ENCODE results near the gene PLCB2.

PLCB2 gene, protein sequence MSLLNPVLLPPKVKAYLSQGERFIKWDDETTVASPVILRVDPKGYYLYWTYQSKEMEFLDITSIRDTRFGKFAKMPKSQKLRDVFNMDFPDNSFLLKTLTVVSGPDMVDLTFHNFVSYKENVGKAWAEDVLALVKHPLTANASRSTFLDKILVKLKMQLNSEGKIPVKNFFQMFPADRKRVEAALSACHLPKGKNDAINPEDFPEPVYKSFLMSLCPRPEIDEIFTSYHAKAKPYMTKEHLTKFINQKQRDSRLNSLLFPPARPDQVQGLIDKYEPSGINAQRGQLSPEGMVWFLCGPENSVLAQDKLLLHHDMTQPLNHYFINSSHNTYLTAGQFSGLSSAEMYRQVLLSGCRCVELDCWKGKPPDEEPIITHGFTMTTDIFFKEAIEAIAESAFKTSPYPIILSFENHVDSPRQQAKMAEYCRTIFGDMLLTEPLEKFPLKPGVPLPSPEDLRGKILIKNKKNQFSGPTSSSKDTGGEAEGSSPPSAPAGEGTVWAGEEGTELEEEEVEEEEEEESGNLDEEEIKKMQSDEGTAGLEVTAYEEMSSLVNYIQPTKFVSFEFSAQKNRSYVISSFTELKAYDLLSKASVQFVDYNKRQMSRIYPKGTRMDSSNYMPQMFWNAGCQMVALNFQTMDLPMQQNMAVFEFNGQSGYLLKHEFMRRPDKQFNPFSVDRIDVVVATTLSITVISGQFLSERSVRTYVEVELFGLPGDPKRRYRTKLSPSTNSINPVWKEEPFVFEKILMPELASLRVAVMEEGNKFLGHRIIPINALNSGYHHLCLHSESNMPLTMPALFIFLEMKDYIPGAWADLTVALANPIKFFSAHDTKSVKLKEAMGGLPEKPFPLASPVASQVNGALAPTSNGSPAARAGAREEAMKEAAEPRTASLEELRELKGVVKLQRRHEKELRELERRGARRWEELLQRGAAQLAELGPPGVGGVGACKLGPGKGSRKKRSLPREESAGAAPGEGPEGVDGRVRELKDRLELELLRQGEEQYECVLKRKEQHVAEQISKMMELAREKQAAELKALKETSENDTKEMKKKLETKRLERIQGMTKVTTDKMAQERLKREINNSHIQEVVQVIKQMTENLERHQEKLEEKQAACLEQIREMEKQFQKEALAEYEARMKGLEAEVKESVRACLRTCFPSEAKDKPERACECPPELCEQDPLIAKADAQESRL

DNA sequence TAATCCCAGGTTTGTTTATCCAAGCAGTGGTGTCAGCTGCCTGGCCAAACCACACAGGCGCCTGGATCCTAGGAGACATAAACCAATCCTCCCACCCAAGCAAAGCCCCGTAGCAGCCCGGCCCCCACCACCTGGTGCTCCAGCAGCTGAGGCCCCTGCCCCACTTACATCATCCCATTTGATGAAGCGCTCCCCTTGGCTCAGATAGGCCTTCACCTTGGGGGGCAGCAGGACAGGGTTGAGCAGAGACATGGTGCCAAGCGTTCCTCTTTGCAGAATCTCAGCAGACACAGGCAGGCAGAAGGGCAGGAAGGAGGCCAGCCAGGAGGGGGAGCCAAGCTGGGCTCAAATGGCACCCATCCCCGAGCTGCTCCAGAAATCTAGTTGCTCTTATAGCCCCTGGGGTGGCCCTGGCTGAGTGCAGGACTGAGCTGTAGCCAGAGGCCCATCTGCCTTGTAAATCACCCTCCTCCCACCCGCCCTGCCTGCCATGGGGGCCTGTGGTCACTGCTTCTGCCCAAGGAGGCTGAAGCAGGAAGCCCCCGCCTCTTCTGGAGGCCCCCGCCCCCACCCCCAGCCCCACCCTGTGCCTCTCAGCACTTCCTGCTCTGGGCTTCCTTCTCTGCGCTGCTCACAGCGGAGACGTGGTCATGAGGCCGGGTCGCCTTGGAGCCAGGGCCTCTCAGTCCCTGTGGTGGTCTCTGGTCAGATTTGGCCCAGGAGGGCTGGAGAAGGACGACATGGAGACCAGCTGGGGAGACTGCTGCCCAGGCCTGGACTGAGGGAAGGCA is at the start of gene PLCB2:
Gene PLCB2 (minus strand): TSS at position 515 of the 791 bp plus-strand sequence. CDS start 263 bp downstream, at position 252.
- no peak for DNase-seq

DNA sequence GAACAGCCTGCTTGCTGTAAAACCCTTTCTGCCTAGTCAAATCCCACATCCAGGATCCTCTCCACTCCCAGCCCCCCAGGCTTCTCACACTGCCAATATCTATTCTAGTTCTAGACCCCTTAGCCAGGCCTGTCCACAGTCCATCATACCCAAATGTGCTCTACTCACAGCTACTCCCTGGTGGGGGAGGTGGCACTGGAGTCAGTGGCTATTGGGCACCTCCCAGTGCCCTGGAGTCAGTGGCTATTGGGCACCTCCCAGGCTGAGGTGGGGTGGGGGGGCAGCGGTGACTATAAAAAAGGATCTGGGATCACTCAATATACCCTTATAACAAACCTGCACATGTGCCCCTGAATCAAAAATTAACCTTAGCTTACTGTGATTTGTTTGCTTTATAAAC is 49.5 kb upstream of the PLCB2 start:
- DNase-seq = no peak

DNA sequence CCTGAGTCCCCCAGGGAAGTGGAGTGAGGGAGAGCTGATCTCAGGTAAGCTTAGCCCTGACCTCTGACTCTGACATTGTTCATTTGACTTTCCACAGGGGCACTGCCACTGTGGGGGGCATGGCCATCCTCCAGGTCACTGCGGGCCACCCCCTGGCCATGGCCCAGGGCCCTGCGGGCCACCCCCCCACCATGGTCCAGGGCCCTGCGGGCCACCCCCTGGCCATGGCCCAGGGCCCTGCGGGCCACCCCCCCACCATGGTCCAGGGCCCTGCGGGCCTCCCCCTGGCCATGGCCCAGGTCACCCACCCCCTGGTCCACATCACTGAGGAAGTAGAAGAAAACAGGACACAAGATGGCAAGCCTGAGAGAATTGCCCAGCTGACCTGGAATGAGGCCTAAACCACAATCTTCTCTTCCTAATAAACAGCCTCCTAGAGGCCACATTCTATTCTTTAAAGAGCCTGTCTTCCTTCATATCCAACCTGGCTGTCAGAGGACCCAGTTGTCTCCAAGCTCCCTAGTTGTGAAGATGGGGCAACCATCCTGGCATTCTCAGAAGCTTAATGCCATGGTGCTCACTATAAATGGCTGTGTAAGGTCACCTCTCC is 48.3 kb upstream of the PLCB2 start:
- DNase-seq = no peak

DNA sequence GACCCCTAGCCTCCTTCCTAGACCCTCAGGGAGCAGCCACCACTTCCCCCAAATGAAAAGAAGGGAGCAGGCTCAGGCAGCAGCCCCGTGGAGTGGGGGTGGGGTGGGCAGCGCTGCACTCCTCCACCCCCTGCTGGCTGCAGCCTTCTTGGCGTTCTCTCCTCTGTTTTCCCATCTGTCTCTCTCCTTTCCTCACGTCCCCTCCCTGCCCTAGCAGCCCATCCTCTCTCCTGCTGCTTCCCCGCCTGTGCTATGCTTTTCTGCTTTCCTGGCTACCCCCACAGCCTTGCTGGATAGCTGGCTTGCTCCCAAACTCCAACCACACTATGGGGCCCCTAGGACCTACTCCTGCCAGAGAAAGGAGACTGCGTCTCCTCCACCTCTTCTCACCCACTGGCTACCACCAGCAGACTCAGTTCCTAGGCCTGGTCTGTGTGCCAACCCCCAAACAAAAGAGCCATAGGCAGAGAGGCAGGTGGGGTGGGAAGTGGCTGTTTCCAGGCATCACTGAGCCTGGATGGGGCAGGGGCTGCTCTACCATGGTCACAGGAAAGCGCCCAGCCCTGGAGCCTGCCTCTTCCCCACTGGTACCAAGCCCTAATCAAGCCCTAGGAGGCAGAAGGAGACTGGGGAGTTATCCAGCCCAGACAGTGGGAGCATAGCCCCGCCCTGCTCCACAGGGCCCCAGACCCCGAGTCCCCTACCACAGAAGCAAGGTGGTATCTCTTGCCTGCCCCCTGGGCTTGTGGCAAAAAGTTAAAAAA is 46.9 kb upstream of the PLCB2 start:
- DNase-seq = no peak

DNA sequence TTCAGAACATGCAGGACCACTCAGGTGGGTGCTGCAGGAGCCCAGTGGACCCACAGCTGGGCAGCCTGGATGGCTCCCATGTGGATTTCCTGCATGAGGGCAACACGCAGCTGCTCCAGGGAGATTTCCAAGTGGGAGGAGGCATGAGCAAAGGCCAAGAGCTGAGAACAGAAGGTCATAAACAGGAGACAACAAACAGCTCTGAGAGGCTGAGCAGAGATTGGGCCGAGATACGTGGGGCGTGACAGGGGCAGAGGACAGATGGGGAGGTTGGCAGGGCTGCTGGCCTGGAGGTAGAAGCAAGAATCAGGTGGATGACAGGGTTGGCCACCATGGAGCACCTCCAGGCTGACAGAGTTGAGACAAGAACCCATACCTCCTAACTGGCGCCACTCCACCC is 46.0 kb upstream of the PLCB2 start:
- no peak for DNase-seq

DNA sequence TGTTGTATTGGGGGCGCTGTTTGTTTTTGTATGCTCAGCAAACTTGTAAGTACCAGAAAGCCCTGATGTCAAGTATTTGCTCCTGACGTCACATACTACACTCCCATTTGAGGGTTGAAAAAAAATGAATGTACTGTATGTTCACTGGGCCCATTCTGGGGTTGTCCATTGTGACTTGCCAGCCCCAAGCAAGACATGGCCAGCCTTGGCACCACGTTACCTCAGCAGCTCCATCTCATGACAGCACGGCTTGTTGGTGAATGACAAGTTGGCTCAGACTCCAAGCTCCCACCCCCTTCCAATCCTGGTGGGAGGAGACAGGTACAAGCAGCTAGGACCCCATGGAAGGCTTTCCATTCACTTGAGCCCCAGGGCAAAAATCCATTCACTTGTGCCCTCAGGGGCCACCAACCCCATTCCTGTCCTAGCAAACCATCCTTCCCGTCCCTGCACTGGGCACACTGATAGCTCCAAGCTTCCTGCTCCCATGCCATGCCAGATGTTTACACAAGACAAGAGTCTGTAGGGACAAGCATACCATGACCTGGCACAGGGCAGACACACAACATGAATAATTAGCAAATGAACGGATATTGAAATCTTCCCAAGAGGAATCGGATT is 44.7 kb upstream of the PLCB2 start:
- no peak for DNase-seq

DNA sequence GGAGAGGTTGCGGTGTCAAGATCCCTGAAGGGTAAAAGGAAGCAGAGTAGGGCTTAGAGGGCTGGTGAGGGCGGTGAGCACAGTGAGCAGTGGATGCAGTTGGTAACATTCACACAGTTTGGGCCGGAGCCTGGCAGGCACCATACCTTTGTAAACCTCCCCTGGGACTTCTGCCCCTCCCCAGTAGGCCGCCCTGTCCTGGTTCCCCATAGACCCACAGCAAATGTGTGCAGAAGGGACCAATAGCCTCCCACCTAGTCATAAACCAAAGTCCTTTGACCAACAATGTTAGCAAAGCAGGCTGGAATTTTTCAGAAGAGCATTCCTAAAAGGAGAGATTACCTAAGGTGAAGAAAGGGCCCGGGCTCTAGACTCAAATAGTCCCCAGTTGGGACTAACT is 41.4 kb upstream of the PLCB2 start:
- DNase-seq = no peak

DNA sequence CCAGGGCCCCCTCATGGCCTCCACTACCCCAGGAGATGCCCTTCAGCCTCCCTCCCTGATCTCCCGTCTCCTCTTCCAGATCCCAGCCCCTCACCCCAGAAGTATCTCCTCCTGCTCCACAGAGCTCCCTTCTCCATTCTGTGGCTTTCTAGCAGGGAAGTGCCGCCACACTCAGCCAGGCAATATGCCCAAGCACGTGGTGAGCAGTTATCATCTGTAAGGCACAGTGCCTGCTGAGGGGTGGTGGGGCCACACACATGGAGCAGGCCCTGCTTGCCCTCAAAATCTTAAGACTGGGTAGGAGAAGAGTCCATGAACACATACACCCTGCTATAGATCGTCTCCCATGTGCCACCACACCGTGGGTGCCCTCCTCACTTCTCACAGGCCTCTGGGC is 40.7 kb upstream of the PLCB2 start:
- no peak for DNase-seq

DNA sequence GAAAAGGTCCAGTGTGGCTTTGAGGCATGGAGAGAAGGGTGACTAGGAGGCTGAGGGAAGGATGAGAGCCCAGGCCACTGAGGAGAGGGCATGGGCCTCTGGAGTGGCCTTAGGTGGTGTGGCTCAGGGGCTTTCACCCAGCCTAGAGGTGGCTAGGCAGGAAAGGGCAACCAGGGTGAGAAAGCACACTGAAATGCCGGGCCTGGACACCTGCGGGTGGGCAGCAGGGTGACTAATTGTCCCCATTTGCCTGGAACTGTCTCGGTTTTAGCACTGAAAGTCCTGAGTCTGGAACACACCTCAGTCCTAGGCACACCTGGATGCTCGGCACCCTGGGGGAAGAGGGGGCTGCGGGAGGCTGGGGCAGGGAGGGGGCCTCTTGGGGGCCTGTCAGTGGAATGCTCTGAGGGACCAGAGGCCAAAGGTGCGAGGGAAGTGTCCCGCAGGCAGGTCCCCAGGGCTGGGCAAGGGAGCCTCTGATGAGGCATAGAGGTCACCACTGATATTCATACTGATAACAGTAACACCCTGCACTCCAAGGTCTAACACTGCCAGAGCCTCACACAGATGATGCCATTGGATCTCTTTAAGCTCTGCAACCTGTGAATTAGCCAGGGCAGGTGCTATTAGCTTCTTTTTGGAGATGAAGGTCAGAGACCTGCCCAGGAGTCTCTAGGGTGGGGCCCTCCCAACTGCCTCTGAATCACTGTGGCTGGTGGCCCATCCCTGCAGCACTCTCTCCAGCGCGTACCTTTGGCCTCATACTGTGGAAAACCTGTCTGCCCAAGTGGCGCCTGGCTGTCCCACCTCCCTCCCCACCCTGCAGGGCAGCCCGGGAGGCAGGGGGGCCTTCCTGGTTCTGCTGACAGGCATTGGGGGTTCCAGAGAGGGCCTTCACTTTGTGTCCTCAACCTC is 40.1 kb upstream of the PLCB2 start:
- no peak for DNase-seq

DNA sequence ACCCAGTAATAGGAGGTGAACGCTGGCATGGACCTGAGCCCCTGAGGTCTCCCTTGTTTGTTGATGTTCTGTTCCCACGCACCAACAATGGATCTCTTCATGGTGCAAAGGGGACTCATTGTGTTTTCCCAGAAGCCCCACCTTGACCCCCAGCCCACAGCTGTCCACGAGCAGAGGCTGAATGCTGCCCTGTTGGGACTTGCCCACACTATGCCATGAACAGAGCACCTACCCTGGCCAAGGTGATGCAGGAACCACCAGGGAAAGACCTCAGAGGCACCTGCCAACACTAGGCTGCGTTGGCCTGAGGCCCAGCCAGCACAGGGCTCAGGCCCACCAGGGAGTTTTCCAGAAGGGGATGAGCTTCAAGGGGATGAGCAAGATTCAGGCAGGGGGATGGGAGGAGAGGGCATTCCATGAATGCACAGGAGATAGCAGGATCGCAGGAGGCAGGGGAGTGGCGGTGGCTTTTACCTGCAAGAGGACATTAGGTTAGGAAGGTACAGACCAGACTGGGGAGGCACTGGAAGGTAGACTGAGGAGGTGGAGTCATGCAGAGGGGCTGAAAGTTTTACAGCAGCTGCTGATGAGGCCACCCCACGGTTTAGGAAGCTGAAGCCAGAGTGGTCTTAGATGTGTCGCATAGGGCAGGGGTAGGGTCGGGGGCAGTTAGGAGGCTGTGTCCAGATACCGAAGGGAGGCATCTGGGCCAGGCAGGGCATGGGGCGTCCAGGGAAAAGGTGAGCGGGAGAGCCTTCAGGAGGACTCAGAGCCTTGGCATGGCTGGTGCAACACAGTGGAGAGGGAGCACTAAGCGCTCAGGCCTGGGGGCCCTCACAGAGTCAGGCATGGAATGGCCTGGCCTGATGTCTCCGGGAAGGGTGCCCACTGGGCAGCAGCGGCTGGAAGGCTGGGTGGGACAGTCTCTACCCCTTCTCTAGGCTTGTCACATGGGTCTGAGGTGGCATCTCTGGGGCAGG is 39.1 kb upstream of the PLCB2 start:
- DNase-seq = no peak

DNA sequence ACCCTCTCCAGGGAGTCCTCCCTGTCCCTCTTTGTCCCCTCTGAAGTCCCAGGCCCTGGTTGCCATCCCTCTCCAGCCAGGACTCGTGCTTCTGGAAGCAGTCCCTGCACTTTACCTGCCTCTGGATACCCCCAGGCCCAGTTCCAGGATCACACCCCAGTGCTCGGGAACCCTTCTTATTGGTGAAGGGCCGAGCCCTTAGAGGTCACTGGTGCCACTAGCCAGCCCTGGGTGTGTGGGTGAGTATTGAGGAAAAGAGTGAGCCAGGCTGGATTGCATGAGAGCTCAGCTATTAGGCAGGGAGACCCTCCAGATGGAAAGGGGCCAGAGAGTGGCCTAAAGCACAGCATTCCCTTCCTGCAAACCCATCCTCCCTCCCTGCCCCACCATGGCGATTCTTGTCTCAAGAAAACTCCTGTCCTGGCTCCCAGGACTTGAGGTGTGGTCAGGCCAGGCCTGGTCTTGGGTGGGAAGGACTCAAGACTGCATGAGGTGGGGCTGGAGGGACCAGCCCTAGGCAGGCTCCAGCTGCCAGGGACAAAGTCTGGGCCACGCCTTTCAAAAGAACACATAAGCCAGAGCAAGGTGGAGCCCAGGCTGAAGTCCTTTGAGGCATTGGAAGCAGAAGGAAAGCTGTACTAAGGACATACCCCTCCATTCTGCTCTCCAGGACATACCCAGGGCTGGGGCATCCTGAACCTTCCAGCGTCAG is 38.3 kb upstream of the PLCB2 start:
- no peak for DNase-seq

DNA sequence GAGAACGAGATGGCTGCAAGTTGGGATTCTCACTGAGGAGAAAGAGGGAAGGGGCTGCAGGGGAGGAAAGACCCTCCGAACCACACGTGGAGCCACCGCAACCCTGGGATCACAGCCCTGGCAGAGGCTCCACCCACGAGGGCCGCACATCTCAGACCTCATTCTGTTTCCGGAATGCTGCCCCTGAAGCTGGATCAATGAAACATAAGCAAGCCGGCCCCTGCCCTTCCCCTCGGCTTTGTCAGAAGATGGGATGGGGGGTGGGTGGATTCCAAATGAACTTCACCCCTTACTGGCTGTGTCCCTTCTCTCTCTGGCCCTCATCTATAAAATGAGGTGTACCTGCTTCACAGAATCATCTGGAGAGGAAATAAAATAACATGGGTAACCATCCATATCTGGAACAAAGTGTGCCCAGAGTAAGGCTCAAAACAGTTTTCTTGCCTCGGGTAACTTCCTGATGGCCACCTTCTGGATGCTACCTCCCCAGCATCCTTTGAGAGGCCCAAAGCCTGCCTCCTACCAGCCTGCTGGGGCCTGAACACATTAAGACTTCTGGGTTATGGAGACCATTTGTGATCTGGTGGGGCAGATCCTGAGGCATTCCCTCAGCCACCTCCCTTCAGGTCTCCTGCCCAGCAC is 37.6 kb upstream of the PLCB2 start:
- DNase-seq = no peak

DNA sequence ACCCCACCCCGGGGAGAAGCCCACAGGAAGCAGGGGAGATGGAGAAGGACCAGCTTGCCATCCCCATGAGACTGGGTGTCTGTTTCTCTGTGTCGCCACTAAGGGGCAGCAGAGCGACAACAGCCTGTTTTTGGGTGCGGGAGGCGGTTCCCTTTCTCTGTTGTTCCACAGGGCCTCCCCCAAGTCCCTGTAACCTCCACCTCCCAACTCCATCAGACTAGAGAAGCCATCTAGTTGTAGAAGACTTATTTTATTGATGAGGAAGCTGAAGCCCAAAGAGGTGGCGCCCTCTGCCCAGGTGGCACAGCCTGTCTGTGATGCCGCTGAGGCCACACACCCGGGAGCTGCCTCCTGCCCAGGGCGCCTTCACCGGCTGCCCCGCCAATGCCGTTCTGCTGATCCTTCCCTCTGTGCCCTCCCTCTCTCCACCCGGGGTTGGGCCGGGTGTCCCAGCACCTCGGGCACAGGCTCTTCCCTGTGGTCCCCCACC is 36.9 kb upstream of the PLCB2 start:
- no peak for DNase-seq

DNA sequence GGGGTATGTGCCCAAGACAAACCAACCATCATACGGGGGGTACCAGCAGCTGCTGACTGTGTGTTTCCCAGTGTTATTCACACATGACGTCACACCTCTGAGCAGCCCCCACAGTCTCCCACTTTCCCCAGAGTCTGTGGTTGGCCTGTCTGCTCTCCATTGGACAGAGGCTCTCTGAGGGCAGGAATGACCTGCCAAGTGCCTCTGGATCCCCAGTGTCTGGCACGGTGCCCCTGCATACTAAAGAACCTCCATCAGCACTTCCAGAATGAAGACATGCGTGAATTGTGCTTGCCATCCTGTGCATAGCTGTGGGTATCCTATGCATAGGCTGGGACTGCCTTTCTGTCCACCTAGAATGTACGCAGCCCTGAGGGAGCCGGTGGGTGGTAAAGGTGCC is 36.5 kb upstream of the PLCB2 start:
- no peak for DNase-seq

DNA sequence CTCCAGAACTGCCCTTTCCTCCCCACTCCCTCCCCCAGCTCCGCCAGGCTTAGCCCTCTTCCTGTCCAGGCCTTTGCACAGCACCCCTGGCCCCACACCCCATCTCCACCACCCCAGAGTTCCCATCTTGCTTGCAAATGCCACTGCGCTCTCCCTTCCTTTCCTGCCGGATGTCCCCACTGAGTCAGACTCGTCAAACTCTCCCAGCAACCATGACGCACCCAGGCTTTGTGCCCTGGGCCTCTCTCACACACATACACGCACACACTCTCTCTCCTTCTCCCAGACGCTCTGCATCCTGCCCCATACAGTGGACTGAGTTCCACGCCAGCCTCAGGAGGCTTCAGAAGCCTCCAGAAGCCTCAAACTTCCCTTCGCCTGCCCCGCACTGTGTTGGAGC is 35.8 kb upstream of the PLCB2 start:
- DNase-seq = peak; percentile 78

DNA sequence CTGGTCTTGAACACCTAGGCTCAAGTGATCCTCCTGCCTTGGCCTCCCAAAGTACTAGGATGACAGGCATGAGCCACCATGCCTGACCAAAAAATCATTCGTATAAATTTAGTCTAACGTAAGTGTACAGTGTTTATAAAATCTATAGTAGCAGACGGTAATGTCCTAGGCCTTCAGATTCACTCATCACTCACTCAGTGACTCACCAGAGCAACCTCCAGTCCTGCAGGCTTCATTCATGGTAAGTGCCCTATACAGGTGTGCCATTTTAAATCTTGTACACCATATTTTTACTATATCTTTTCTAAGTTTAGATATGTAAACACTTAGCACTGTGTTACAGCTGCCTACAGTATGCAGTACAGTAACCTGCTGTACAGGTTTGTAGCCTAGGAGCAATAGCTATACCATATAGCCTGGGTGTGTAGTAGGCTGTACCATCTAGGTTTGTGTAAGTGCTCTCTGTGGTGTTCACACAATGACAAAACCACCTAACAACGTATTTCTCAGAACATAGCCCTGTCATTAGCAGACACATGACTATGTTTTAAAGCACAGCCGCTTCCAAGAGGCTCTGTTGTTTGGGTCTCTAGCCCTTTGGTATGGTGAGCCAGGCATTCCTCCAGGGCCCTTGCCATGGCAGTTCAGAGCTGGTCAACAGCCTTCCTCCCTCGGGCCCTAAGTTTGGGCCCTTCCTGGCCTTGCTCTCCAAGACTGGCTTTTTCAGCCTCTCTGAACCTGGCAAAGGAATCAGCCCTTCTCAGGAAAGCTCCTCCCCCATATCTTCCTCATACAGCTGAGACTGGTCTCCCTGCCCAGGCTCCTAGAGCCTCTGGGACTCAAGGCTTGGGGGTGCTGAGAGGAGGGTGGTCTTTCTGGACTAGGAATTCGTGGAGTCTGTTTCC is 34.9 kb upstream of the PLCB2 start:
- DNase-seq = no peak

Measured in NCI-H226 (cell line).